Keratinocyte (primary cell): Measurements from ENCODE around the gene FOXP4. TPM values are rescaled to one million over a fixed set of nuclear protein-coding genes. Genes with fewer than 3 reads are reported as not detected.

Experiments used
- DNase-seq: peaks from one replicate; pipeline ENCODE4 v3.0.0-alpha.2; 2011; ENCODE audit warnings: low read depth, missing footprints, low spot score
- FAIRE-seq: peaks from 2 replicates; lab custom pipeline; 2011; peaks lifted over from hg19 to GRCh38; lab: Jason Lieb, UNC
- H2AFZ ChIP-seq: 2 replicates; pipeline ENCODE4 v1.6.0; 2012; ENCODE audit warnings: low read length, control low read depth, inconsistent platforms; ENCODE audit not compliant: control insufficient read depth
- H3K27ac ChIP-seq: 2 replicates; pipeline ENCODE4 v1.5.1; 2011; ENCODE audit warnings: low read length; ENCODE audit not compliant: control insufficient read depth, insufficient read depth
- H3K27me3 ChIP-seq: 3 replicates; pipeline ENCODE4 v1.6.0; 2011; ENCODE audit warnings: low read length; ENCODE audit not compliant: control insufficient read depth, insufficient read depth; ENCODE audit errors: extremely low read depth
- H3K36me3 ChIP-seq, 2 experiments: 2 replicates in 1 of 2; 3 replicates in 1 of 2; pipeline ENCODE4 v1.5.1; 2011; ENCODE audit warnings: low read length in 2 of 2, mild to moderate bottlenecking in 1 of 2; ENCODE audit not compliant: control insufficient read depth in 2 of 2, insufficient read depth in 2 of 2; ENCODE audit errors: extremely low read depth in 1 of 2
- H3K4me1 ChIP-seq: 3 replicates; pipeline ENCODE4 v1.5.1; 2011; ENCODE audit warnings: low read length; ENCODE audit not compliant: control insufficient read depth, insufficient read depth; ENCODE audit errors: extremely low read depth
- H3K4me2 ChIP-seq: 3 replicates; pipeline ENCODE4 v1.6.0; 2011; ENCODE audit warnings: low read depth, low read length; ENCODE audit not compliant: control insufficient read depth, insufficient read depth; ENCODE audit errors: extremely low read depth
- H3K4me3 ChIP-seq, 3 experiments: fragments of 200-600 bp in 1 of 3; sonication (generic) in 1 of 3; 2 replicates in 2 of 3; 3 replicates in 1 of 3; pipeline ENCODE4 v1.5.1; 2011 to 2016; ENCODE audit warnings: low read length in 3 of 3, mild to moderate bottlenecking in 3 of 3, control low read depth in 2 of 3, inconsistent platforms in 1 of 3, low read depth in 1 of 3, mixed read lengths in 1 of 3, mixed run types in 1 of 3, moderate library complexity in 1 of 3; ENCODE audit not compliant: control insufficient read depth in 2 of 3, insufficient read depth in 2 of 3; ENCODE audit errors: extremely low read depth in 1 of 3
- H3K79me2 ChIP-seq: 2 replicates; pipeline ENCODE4 v1.6.0; 2012; ENCODE audit warnings: low read length; ENCODE audit not compliant: control insufficient read depth, insufficient read depth
- H3K9ac ChIP-seq: 3 replicates; pipeline ENCODE4 v1.6.0; 2011; ENCODE audit warnings: low read length; ENCODE audit not compliant: control insufficient read depth, insufficient read depth; ENCODE audit errors: extremely low read depth
- H3K9me1 ChIP-seq: 3 replicates; pipeline ENCODE4 v1.6.0; 2011; ENCODE audit warnings: low read length; ENCODE audit not compliant: control insufficient read depth, insufficient read depth; ENCODE audit errors: extremely low read depth
- H3K9me3 ChIP-seq: 2 replicates; pipeline ENCODE4 v1.5.1; 2012; ENCODE audit warnings: low read depth, low read length; ENCODE audit not compliant: control insufficient read depth
- H4K20me1 ChIP-seq: 3 replicates; pipeline ENCODE4 v1.6.0; 2011; ENCODE audit warnings: low read length; ENCODE audit not compliant: control insufficient read depth, insufficient read depth; ENCODE audit errors: extremely low read depth
- CTCF ChIP-seq, 3 experiments: IDR thresholded peaks in 1 of 3; conservative IDR thresholded peaks in 1 of 3; optimal IDR thresholded peaks in 1 of 3; 2 replicates in 2 of 3; 3 replicates in 1 of 3; pipeline versions ENCODE3 to v1.5.1; 2011; ENCODE audit warnings: low read length in 3 of 3, mild to moderate bottlenecking in 3 of 3, moderate library complexity in 2 of 3, control low read depth in 1 of 3, inconsistent platforms in 1 of 3; ENCODE audit not compliant: insufficient read depth in 2 of 3; ENCODE audit errors: extremely low read depth in 1 of 3
- EZH2 ChIP-seq: IDR thresholded peaks from one replicate; pipeline ENCODE4 v1.6.1; 2012; ENCODE audit warnings: inconsistent platforms, mild to moderate bottlenecking, low read length, moderate library complexity
- dilution Hi-C: fragments of 300-500 bp; cut with MboI; formaldehyde crosslinking; loops from one replicate; pipeline ENCODE4 v1.7.0; 2020; ENCODE audit warnings: low sequenced_read_pairs; ENCODE audit not compliant: extremely low pct_ligation_motif_present
- polyA plus RNA-seq, 5 experiments: library from polyadenylated mRNA; depleted of rRNA in 3 of 5; stranded (reverse) in 3 of 5; stranded (forward) in 1 of 5; unstranded in 1 of 5; fragments of >200 nt; gene quantifications; 1 replicate in 1 of 5; 2 replicates in 3 of 5; 3 replicates in 1 of 5; pipeline versions ENCODE4 v1.2.1 to v1.2.3, GENCODE V29; 2011 to 2012; ENCODE audit warnings: missing spikeins in 2 of 5, low read depth in 1 of 5, low replicate concordance in 1 of 5

Gene FOXP4
- polyA plus RNA-seq, 1 donor (not counting 4 experiments of a cell fraction or from before 2014, with no cell fraction given) = 1.1 TPM

GRCh38 chr6:41646026-41646795 lies 100.0 kb downstream of the FOXP4 start:
- H3K27me3 ChIP-seq = no peaks in the 10 kb centered on the region
- H3K4me2 ChIP-seq = no peak overlapping the region
- DNase-seq = no peak
- H3K79me2 ChIP-seq = peaks cover 36% of the 10 kb centered on the region
- peaks cover 33% of the 10 kb centered on the region for H3K4me1 ChIP-seq
- dilution Hi-C loops = no loop called here
- H2AFZ ChIP-seq = no peak overlapping the region
- no peak for FAIRE-seq
- no peak overlapping the region for H3K4me3 ChIP-seq
- peaks cover 41 to 62% of the 10 kb centered on the region in 2 experiments for H3K36me3 ChIP-seq
- no peaks in the 10 kb centered on the region for H3K9me3 ChIP-seq
- peaks cover 14% of the 10 kb centered on the region for H4K20me1 ChIP-seq
- peaks cover 5% of the 10 kb centered on the region for H3K9me1 ChIP-seq
- TF ChIP-seq EZH2 (no peak), CTCF (optimal IDR thresholded peaks at IDR 0.05 in 1 of 3, IDR thresholded peaks at IDR 0.05 in 1 of 3, conservative IDR thresholded peaks at IDR 0.05 in 1 of 3; ENCODE audit: extremely low read depth in 1 of 3, insufficient read depth in 2 of 3, low read length in 3 of 3) (no peak)
- no peak overlapping the region for H3K9ac ChIP-seq
- no peak overlapping the region for H3K27ac ChIP-seq

- no peaks in the 10 kb centered on the region for H3K27me3 ChIP-seq
- H3K36me3 ChIP-seq = peaks cover 45 to 66% of the 10 kb centered on the region in 2 experiments
- no peak overlapping the region for H2AFZ ChIP-seq
- H3K9me3 ChIP-seq = no peaks in the 10 kb centered on the region
- H3K4me3 ChIP-seq = no peak overlapping the region
- no peak overlapping the region for H3K27ac ChIP-seq
- H3K9ac ChIP-seq = no peak overlapping the region
- H3K9me1 ChIP-seq = peaks cover 5% of the 10 kb centered on the region
- H3K4me2 ChIP-seq = no peak overlapping the region
- FAIRE-seq (no peak), DNase-seq (no peak)
- no peak for TF ChIP-seq EZH2
- no peak for TF ChIP-seq CTCF (optimal IDR thresholded peaks at IDR 0.05 in 1 of 3, IDR thresholded peaks at IDR 0.05 in 1 of 3, conservative IDR thresholded peaks at IDR 0.05 in 1 of 3; ENCODE audit: extremely low read depth in 1 of 3, insufficient read depth in 2 of 3, low read length in 3 of 3)
- peaks cover 33% of the 10 kb centered on the region for H3K79me2 ChIP-seq
- H3K4me1 ChIP-seq = peaks cover 28% of the 10 kb centered on the region
- dilution Hi-C loops = no loop called here
- H4K20me1 ChIP-seq = peaks cover 10% of the 10 kb centered on the region
Measured at GRCh38 chr6:41647061-41647511, 100.9 kb downstream of the FOXP4 start.
